Kidney epithelial cell (primary cell): ENCODE data around the gene SPINK6. TPM values are rescaled to one million over a fixed set of nuclear protein-coding genes. Genes with fewer than 3 reads are reported as not detected.

Source experiments
- DNase-seq: peaks from one replicate; pipeline ENCODE4 v3.0.0-alpha.2; 2010; ENCODE audit warnings: low read depth
- H3K27me3 ChIP-seq: 2 replicates; pipeline ENCODE4 v1.6.0; 2011; ENCODE audit warnings: low read length; ENCODE audit not compliant: control insufficient read depth, insufficient read depth
- H3K36me3 ChIP-seq: 2 replicates; pipeline ENCODE4 v1.5.1; 2011; ENCODE audit warnings: low read length; ENCODE audit not compliant: control insufficient read depth, insufficient read depth
- H3K4me3 ChIP-seq: 2 replicates; pipeline ENCODE4 v1.5.1; 2011; ENCODE audit warnings: low read depth, mild to moderate bottlenecking, control low read depth, low read length
- total RNA-seq: library from RNA; depleted of rRNA; stranded (reverse); fragments of >200 nt; gene quantifications from 2 replicates; pipeline ENCODE4 v1.2.3, GENCODE V29; 2015
- TF ChIP-seq, protein P1 (sequence below): IDR thresholded peaks from 2 replicates; pipeline ENCODE4 v1.5.1; 2011; ENCODE audit warnings: mild to moderate bottlenecking, moderate library complexity, low read length, control low read depth, inconsistent platforms; ENCODE audit not compliant: insufficient read depth, poor library complexity, severe bottlenecking

SPINK6 gene
- total RNA-seq, 1 donor from 2014 or later: not detected

DNA sequence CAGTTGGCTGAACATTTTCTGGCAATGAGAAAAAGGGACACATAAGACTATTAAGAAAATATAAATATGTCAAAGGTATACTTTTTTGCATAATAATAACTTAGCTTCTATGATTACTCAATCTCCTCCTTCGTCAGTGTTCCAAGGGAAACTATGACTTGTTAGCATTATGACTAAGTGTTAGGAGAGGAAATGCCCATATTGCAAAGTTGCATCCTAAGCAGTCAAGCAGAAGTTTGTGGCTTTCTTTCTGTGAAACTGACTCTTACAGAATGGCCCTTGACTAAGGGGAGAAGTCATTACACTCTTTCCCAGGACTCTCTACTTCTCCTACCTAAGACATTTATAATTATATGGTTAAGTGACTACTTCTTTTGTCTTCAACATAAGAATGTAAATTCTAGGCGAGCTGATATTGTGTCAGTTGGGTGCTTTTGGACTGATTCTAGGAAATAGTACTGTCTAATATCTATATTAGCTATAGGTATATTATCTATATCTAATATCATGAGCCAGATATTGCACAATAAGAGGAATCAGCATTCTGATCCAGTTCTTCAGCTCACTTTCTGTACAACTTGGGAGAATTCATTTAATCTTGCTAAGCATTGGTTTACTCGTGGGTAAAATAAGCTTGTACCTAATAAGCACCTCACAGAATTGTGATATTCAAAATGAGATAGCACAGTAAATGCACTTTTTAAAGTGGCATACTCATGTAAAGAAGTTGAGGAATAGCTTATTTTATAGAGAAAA is 16.4 kb upstream of the SPINK6 start:
- H3K36me3 ChIP-seq: no peaks in the 10 kb centered on the region
- no peaks in the 10 kb centered on the region for H3K27me3 ChIP-seq
- TF ChIP-seq, protein P1, sequence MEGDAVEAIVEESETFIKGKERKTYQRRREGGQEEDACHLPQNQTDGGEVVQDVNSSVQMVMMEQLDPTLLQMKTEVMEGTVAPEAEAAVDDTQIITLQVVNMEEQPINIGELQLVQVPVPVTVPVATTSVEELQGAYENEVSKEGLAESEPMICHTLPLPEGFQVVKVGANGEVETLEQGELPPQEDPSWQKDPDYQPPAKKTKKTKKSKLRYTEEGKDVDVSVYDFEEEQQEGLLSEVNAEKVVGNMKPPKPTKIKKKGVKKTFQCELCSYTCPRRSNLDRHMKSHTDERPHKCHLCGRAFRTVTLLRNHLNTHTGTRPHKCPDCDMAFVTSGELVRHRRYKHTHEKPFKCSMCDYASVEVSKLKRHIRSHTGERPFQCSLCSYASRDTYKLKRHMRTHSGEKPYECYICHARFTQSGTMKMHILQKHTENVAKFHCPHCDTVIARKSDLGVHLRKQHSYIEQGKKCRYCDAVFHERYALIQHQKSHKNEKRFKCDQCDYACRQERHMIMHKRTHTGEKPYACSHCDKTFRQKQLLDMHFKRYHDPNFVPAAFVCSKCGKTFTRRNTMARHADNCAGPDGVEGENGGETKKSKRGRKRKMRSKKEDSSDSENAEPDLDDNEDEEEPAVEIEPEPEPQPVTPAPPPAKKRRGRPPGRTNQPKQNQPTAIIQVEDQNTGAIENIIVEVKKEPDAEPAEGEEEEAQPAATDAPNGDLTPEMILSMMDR: no peak
- peak; percentile 38 for DNase-seq
- H3K4me3 ChIP-seq: no peak overlapping the region

DNA sequence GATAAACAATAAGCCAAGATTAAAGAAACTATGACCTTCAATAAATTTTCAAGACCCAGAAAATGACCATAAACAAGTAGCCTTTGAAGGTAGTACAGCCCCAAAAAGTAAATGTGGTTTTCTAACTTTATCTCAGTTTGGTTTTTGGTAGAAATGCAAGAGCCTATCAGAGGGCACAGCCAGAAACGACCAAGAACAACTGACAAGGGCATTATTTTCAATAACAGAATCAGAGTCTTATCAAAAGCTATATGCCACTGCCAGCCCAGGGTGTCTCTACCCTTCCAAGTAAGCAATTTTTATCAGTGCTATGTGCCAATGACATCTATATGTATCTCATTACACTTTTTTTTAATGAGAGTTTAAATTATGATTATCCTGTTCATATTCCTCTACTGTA is 11.8 kb upstream of the SPINK6 start:
- no peaks in the 10 kb centered on the region for H3K27me3 ChIP-seq
- TF ChIP-seq, protein P1: no peak
- no peaks in the 10 kb centered on the region for H3K36me3 ChIP-seq
- no peak overlapping the region for H3K4me3 ChIP-seq
- DNase-seq: no peak

DNA sequence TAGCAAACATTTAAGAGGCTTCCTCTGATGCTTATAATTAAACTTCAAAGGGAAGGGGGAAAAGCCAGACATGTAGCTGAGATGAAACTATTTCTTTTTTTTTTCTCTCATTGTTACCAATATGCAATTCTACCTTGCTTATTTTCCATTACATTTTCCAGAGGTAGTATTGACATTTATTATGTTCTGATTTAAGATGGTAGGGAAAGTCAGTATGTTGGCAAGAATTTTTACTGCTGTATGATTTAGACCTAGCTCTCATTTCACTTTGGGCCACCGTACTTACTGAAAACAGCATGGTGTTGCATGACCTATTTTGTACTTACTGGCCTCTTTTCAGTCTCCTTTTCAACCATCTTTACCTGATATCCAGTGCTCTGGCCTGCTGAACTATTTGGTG is 9.6 kb upstream of the SPINK6 start:
- no peak for DNase-seq
- no peaks in the 10 kb centered on the region for H3K36me3 ChIP-seq
- H3K27me3 ChIP-seq: no peaks in the 10 kb centered on the region
- TF ChIP-seq, protein P1: no peak
- no peak overlapping the region for H3K4me3 ChIP-seq

DNA sequence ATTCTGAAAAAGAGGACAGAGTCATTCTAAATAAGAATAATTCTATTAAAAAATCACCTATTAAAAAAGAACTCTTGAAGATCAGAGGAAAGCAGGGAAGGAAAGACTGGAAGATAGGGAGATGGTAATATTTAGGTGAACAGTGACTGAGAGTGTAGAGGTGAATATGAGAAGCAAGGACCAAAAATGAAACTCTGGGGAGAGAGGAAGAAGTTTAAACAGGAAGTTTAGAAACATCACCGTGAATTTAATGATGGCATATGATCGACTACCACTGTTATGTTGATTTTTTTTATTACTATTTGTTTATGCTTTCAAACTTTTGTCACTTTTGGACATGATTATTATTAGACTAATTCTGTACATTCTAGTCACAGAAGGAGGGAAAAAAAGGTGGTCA is 1.7 kb upstream of the SPINK6 start:
- no peak for DNase-seq
- Histone ChIP-seq H3K36me3 (no peaks in the 10 kb centered on the region), H3K27me3 (no peaks in the 10 kb centered on the region), H3K4me3 (no peak overlapping the region)
- TF ChIP-seq, protein P1: no peak

DNA sequence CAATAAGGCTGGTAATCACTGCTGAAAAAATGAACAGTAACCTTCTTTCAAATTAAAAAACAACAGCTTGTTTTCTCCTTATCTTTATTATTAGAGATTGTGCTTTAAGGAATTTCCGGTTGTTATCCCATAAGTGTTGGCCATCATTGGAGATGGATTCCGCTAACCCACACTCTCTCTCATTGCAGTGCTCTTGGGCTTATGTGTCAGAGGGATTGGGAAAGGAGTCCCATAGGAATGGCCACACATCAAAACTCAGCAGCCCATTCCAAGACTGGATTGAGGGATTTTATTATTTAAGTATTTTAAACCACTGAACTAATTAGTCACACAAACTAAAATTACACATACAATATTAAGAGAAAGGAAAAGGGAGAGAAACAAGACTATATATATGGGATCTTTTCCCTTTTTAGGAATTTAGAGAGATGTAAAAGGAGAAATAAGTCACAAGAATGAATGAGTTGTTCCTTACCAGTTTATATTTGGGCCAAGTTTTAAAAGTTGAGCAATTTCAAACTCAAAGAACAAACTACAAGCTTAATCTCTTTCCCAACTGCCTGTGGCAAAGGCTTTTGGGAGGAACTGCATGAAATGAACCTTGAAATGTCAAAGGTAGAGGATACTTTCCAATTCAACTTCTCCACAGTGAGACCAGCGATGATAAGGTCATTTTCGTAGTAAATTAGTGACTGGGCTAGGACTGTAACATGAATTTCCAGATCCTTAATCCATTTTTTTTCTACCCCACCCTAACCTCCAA is 2.4 kb downstream of the SPINK6 start:
- H3K36me3 ChIP-seq: no peaks in the 10 kb centered on the region
- DNase-seq: no peak
- no peak overlapping the region for H3K4me3 ChIP-seq
- TF ChIP-seq, protein P1: no peak
- H3K27me3 ChIP-seq: no peaks in the 10 kb centered on the region
